RPMI7951 (cell line): Measurements from ENCODE around the gene EIF2B1. TPM values are rescaled to one million over a fixed set of nuclear protein-coding genes. Genes with fewer than 3 reads are reported as not detected.
"Not testable (repeated sequence)": the region's sequence is repeated elsewhere in the genome, so short reads cannot be mapped to it uniquely, and the experiment has no call there.

Experiments used
- DNase-seq: peaks from one replicate; pipeline ENCODE4 v3.0.0-alpha.2; 2012; ENCODE audit warnings: low read depth
- total RNA-seq: library from RNA; depleted of rRNA; stranded (reverse); fragments of >200 nt; shearing (Covaris generic); gene quantifications from 2 replicates; pipeline ENCODE4 v1.2.3, GENCODE V29; 2014

EIF2B1 gene
- total RNA-seq, 1 experiment from 2014 or later: 77.3 TPM

DNA sequence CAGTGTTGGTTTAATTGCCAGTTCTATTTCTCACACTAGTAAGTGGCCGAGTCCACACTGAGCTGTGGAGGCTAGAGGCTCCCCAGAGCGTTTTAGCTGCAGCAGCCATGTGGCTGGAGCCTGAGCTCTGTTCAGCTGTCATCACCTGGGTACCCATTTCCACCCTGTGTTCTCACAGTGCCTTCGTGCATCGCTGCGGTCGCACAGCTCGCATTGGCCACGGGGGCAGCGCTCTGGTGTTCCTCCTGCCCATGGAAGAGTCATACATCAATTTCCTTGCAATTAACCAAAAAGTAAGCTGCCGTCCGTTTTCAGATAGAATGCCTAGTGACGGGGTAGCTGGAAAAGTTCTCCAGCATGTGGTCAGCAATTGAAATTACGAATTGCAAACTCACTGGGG lies 15.9 kb downstream of the EIF2B1 start:
- DNase-seq: no peak

DNA sequence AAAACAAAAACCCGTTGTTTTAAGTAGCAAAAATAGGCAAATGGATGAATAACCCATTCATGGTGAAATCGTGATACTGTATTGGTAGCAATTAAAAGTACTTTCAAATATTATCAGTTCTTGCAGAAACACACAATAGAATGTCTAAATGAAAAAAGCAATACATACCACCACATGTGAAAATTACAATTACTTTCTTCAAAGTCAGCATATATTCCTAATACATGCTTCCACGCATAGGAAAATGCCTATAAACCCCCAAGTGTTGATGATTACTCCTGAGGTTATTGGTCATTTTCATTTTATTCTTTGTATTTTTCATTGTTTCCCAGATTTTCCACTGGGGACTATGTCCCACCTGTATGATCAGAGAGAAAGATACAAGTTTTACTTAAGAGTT lies 16.3 kb downstream of the EIF2B1 start:
- no peak for DNase-seq

GRCh38 chr12:123614531-123614930 lies 19.0 kb downstream of the EIF2B1 start:
- peak; percentile 87 for DNase-seq

DNA sequence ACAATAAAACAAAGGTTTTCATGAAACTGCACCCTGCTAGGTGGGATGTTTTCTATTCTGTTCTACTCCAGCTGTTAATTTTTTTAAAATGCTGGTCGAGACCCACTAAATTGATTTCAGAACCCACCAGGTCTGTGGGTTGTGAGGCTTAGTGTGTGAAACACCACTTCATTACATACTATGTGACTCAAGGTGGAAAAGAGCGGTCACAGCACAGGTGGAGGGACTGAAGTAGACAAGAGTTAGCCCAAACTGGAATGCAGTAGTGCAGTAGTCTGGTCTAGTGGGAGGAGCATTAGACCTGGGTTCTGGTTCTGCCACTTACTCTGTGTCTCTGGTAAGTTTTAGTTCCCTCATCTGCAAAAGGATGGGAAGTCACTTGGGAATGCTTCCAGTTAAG lies 19.4 kb downstream of the EIF2B1 start:
- DNase-seq: no peak

GRCh38 chr12:123608182-123608581 lies 25.3 kb downstream of the EIF2B1 start:
- DNase-seq: no peak

DNA sequence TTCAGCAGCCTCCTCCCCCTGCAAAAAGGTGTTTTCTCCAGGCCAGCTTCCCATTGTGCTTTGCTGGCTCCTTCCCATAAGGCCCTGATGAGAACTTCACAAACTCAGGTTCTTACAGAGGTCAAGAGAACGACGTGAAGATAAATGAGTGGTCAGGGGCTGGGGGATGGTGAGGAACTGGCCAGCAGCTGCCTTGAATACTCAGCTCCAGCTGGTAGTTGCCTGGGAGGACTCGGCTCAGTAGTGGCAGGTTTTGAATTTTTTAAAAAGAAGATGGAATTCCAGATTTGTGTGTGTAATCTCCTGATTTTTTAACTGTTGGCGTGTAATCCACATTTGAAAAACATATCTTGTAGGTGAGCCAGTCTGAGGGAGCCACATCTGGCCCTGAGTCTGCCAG lies 25.7 kb downstream of the EIF2B1 start:
- DNase-seq: no peak

DNA sequence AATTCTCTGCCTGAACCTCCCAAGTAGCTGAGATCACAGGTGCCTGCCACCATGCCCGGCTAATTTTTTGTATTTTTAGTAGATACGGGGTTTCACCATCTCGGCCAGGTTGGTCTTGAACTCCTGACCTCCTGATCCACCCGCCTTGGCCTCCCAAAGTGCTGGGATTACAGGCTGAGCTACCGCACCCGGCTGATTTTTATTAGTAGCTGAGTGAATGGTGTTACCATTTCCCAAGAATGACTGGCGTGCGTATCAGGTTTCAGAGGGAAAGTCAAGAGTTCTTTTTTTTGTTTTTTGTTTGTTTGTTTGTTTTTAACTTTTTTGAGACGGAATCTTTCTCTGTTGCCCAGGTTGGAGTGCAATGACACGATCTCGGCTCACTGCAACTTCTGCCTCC lies 30.0 kb downstream of the EIF2B1 start:
- not testable (repeated sequence) for DNase-seq

- peak; percentile 36 for DNase-seq
Measured at GRCh38 chr12:123602651-123603195, 30.8 kb downstream of the EIF2B1 start.

DNA sequence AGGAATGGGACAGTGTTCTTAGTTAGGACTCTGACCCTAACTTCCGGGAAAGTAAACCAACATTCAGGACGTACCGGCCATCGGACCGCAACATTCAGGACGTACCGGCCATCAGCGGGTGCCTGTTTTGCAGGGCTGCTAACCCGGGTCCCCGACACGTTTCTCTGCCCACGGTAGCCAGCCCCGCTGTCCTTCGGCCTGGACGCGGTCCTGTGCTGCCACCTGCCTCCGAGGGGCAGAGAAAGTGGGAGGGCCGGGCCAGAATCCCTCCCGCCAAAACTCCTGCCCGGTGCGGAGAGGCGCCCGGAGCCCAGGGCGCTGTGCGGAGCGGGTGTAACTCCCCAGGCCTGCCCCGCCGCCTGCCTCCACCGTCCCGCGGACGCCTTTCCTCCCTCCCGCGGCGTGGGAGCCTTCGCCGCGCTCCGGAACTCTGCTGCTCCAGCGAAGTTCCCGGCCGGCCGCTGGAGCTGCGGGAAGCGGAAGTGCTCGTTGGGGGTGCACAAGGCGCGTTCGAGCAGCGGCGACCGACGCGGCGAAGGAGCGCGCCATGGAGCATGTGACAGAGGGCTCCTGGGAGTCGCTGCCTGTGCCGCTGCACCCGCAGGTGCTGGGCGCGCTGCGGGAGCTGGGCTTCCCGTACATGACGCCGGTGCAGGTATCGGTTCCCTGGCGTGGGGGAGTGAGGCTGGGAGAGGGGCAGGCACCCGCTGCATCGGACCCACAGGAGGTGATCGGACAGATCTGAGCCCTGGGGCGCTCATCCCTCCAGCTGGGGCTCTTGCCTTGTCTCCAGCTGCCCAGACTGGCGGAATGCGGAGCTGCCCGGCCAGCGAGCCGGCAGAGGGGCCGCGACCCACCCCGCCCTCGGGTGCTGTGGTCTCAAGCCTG lies 31.6 kb downstream of the EIF2B1 start, which contains the start of gene DDX55:
Gene DDX55, plus strand, starts transcription at position 498 of the 888 bp plus-strand sequence. Its CDS starts 50 bp downstream, at position 548.
- peak; percentile 77 for DNase-seq

- DNase-seq: no peak
Measured at GRCh38 chr12:123599721-123600120, 33.8 kb downstream of the EIF2B1 start.

- no peak for DNase-seq
Measured at GRCh38 chr12:123599310-123599709, 34.2 kb downstream of the EIF2B1 start.

DNA sequence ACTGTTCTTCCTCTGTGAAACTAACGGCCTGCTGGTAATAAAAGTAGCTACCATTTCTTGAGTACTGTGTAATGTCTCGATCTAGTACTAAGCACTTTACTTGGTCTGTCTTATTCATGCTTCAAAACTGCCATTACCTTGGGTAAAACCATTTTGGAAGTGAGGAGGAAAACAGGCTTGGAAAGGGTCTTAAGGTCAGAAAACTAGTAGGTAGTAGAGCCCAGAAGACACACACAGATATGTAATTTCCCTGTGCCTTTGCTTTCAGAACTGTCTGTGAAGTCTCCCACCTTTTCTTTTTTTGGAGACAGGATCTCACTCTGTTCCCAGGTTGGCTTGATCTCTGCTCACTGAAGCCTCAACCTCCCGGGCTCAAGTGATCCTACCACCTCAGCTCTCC lies 35.0 kb downstream of the EIF2B1 start:
- DNase-seq: no peak

DNA sequence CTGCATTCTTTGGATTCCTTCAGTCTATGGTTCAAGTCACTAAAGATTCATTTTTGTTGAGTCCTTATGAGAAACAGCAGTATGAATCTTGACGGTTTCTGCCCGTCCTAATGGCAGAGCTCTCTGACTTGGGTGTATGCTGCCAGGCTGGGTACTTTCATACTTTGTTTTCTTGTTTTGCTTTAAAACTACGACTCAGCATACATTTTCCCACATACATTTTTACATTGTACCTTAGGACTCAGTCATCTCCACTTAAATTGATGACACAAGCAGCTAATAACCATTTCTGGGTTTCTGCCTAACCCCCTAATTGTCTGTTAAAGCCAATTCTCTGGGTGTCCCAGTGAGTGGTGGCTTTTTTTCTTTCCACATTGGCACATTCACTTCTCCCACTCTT lies 36.4 kb downstream of the EIF2B1 start:
- no peak for DNase-seq

DNA sequence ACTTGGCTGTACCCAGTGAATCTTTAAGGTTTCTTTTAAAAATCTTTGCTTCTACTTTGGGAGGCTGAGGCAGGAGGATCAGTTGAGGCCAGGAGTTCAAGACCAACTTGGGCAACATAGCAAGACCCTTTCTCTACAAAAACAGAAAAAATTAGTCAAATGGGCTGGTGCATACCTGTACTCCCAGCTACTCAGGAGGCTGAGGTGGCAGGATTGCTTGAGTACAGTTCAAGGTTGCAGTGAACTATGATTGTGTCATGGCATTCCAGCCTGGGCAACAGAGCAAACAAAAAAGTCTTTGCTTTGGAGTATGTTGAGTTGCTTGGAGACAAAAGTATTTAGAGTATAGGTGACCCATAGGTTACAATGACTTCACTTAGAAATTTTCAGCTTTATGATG lies 37.8 kb downstream of the EIF2B1 start:
- DNase-seq: no peak

- DNase-seq: peak; percentile 42
Measured at GRCh38 chr12:123591702-123592481, 41.6 kb downstream of the EIF2B1 start.

- DNase-seq: no peak
Measured at GRCh38 chr12:123580772-123581171, 52.7 kb downstream of the EIF2B1 start.

GRCh38 chr12:123578829-123579228 lies 54.7 kb downstream of the EIF2B1 start:
- DNase-seq: not testable (repeated sequence)

DNA sequence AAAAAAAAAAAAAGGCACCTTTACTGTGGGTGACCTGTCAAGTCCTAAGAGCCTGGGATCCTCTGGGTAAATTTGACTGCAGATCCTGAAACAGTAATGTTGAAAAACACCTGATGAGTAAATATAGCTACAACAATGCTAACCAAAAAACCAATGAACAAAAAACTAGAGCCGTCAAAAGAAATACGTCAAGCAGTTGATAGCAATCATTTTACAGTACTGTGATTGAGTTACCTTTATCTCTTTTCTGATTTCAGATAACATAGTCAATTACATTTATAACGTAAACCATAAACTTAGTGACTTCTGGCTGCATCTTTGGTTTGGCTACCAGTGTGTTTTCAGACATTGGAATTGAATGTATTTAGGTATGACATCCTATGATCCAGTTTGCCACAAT lies 55.2 kb downstream of the EIF2B1 start:
- no peak for DNase-seq

GRCh38 chr12:123576611-123577010 lies 56.9 kb downstream of the EIF2B1 start:
- DNase-seq: no peak

- no peak for DNase-seq
Measured at GRCh38 chr12:123573870-123574269, 59.6 kb downstream of the EIF2B1 start.

- DNase-seq: no peak
Measured at GRCh38 chr12:123572391-123572790, 61.1 kb downstream of the EIF2B1 start.

DNA sequence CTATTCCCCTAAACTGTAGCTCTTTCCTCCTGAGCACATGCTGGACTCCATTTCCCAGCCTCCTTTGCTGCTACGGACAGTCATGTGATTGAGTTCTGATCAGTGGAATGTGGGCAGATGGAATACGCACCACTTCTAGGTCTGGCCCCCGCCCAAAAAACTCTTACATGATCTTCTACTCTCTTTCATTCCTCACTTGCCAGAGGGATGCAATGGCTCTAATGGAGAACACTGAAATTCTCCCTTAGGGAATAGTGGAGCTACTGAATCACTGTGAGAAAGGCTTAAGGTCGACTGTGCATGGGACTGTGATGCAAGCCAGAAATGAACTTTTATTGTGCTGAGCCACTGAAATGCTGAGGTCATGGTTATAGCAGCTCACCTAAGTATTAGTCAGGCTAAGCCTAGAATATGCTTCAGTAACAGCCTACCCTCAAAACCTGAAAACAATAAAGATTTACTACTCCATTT lies 62.1 kb downstream of the EIF2B1 start:
- DNase-seq: peak; percentile 76
